Colonic mucosa (tissue), 4 donors: ENCODE results near the gene NRDE2. TPM values are rescaled to one million over a fixed set of nuclear protein-coding genes. Genes with fewer than 3 reads are reported as not detected.

Experiments used
- DNase-seq: peaks from one replicate; pipeline ENCODE4 v3.0.0-alpha.2; 2020
- H3K27ac ChIP-seq: fragments of 200-600 bp; one replicate; pipeline ENCODE4 v1.8.0; 2021
- H3K27me3 ChIP-seq: fragments of 200-600 bp; one replicate; pipeline ENCODE4 v1.8.0; 2021
- H3K36me3 ChIP-seq: fragments of 200-600 bp; one replicate; pipeline ENCODE4 v1.8.0; 2021
- H3K4me1 ChIP-seq: fragments of 200-600 bp; one replicate; pipeline ENCODE4 v1.8.0; 2021; ENCODE audit warnings: mild to moderate bottlenecking
- H3K4me3 ChIP-seq: fragments of 200-600 bp; one replicate; pipeline ENCODE4 v1.8.0; 2021
- H3K9ac ChIP-seq, 2 donors: one replicate each; pipeline ENCODE4 v1.7.0; 2013; ENCODE audit warnings: control low read depth in 2 of 2, low read depth in 2 of 2, low read length in 2 of 2
- H3K9me3 ChIP-seq: fragments of 200-600 bp; one replicate; pipeline ENCODE4 v1.8.0; 2021
- CTCF ChIP-seq: fragments of 200-600 bp; IDR thresholded peaks from one replicate; pipeline ENCODE4 v1.8.0; 2022; ENCODE audit warnings: antibody characterized with exemption, mild to moderate bottlenecking
- intact Hi-C: fragments of 100-400 bp; cut with DNase I; formaldehyde crosslinking; loops from one replicate; pipeline ENCODE4 v1.14.1; 2022
- total RNA-seq, 2 donors: library from RNA; stranded (reverse); fragmentation: NEBNext Ultra II Directional in 1 of 2; extraction: Animal tissue kit (Norgen Biotek cat#: 25700) in 1 of 2; gene quantifications; one replicate each; pipeline ENCODE4 v1.2.1, GENCODE V29; 2021
- donor health status: healthy.
- donor health status: DM: no; HTN: no; CAD: no.
- donor health status: DM: no; HTN: no; CAD: no.

Gene NRDE2
- total RNA-seq, 2 donors from 2014 or later, result 14.7 to 22.1 TPM

GRCh38 chr14:90374813-90375212, 43.1 kb upstream of the NRDE2 start:
- Histone ChIP-seq H3K9ac (no peak overlapping the region), H3K27me3 (no peaks in the 10 kb centered on the region), H3K4me3 (no peak overlapping the region), H3K4me1 (no peaks in the 10 kb centered on the region), H3K27ac (no peak overlapping the region), H3K36me3 (no peaks in the 10 kb centered on the region), H3K9me3 (no peaks in the 10 kb centered on the region)
- intact Hi-C loops, result no loop called here
- DNase-seq, result no peak
- TF ChIP-seq CTCF, result no peak

GRCh38 chr14:90373887-90374286, 42.1 kb upstream of the NRDE2 start:
- intact Hi-C loops, result no loop called here
- Histone ChIP-seq H3K9me3 (no peaks in the 10 kb centered on the region), H3K9ac (no peak overlapping the region), H3K36me3 (no peaks in the 10 kb centered on the region), H3K27me3 (no peaks in the 10 kb centered on the region), H3K4me1 (no peaks in the 10 kb centered on the region), H3K4me3 (no peak overlapping the region), H3K27ac (no peak overlapping the region)
- no peak for TF ChIP-seq CTCF
- peak; percentile 39 for DNase-seq

GRCh38 chr14:90368946-90369721, 37.4 kb upstream of the NRDE2 start:
- no peak overlapping the region for H3K27ac ChIP-seq
- H3K4me3 ChIP-seq, result no peak overlapping the region
- DNase-seq, result peak; percentile 46
- no peaks in the 10 kb centered on the region for H3K36me3 ChIP-seq
- intact Hi-C loops, result no loop called here
- no peaks in the 10 kb centered on the region for H3K9me3 ChIP-seq
- H3K9ac ChIP-seq, result no peak overlapping the region
- TF ChIP-seq CTCF, result no peak
- H3K4me1 ChIP-seq, result no peaks in the 10 kb centered on the region
- no peaks in the 10 kb centered on the region for H3K27me3 ChIP-seq

GRCh38 chr14:90362558-90362896, 30.8 kb upstream of the NRDE2 start:
- no peaks in the 10 kb centered on the region for H3K4me1 ChIP-seq
- intact Hi-C loops, result no loop called here
- no peak overlapping the region for H3K4me3 ChIP-seq
- no peaks in the 10 kb centered on the region for H3K27me3 ChIP-seq
- no peaks in the 10 kb centered on the region for H3K9me3 ChIP-seq
- H3K27ac ChIP-seq, result no peak overlapping the region
- no peak for TF ChIP-seq CTCF
- no peak for DNase-seq
- no peaks in the 10 kb centered on the region for H3K36me3 ChIP-seq
- H3K9ac ChIP-seq, result no peak overlapping the region

GRCh38 chr14:90361865-90362557, 30.3 kb upstream of the NRDE2 start:
- no peak overlapping the region for H3K9ac ChIP-seq
- intact Hi-C loops, result no loop called here
- H3K27ac ChIP-seq, result no peak overlapping the region
- no peak for DNase-seq
- no peak for TF ChIP-seq CTCF
- H3K4me3 ChIP-seq, result no peak overlapping the region
- no peaks in the 10 kb centered on the region for H3K36me3 ChIP-seq
- H3K4me1 ChIP-seq, result no peaks in the 10 kb centered on the region
- H3K27me3 ChIP-seq, result no peaks in the 10 kb centered on the region
- H3K9me3 ChIP-seq, result no peaks in the 10 kb centered on the region
